NCI-H1092 (cell line): ENCODE data around the gene KCNQ5.
A peak's percentile ranks its signal among the peaks of the same experiment; 100 is the strongest.
"Not testable (repeated sequence)": the region's sequence is repeated elsewhere in the genome, so short reads cannot be mapped to it uniquely, and the experiment has no call there.

Experiments
- DNase-seq: peaks from one replicate; lab custom pipeline; 2025; lab: John Stamatoyannopoulos, UW

The KCNQ5 gene

GRCh38 chr6:72621291-72622093 is at the start of gene KCNQ5:
TSS of gene KCNQ5 (plus strand) at chr6:72622064.
- no peak for DNase-seq

DNA sequence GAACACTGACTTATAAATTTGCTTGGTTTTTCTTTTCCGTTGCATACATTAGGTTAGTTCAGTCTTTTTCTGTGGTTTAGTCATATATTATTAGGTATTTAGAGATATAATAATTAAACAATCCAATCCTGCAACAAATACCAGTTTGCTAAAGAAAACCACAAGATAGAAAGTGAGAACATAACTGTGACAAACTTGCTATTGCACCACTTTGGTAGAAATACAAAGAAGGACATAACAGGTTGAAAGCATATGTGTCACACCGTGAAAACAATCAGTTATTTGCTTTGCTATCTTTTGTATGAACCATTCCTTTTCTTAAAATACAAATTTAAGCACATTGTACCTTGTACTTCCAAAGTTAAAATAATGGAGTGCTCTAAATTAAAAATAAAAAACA is 42.0 kb upstream of the KCNQ5 start:
- no peak for DNase-seq

- DNase-seq, result peak; percentile 10
These were observed 41.5 kb upstream of the KCNQ5 start for GRCh38 chr6:72580281-72580940.

GRCh38 chr6:72580950-72581349 is 40.9 kb upstream of the KCNQ5 start:
- DNase-seq, result not testable (repeated sequence)

DNA sequence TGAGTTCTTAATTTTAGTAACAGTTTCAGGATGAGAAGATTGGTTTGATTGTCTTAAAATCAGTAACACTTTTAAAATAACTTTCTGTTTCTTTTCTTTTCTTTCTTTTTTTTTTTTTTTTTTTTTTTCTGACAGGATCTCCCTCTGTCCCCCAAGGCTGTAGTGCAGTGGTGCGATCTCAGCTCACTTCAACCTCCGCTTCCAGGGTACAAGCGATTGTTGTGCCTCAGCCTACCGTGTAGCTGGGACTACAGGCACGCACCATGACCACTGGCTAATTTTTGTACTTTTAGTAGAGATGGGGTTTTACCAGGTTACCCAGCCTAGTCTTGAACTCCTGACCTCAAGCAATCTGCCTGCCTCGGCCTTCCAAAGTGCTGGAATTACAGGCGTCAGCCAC is 33.7 kb upstream of the KCNQ5 start:
- DNase-seq, result no peak

DNA sequence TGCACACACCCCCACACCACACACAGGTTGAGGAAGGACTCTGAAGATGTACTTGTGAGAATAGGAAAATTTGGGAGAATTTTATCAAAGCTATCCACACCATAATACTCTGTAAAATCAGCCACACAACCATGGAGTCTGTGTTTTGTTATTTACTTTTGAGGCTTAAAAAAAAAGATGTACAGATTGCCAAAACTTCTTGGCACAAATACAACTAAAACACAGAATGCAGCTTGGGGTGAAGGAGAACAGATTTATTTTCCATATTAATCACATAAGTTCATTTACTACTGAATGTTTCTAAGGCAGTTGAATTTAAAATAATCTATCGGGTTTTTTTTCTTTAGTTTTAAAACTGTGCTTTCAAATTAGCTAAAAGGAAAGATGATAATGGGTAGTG is 32.8 kb upstream of the KCNQ5 start:
- DNase-seq, result no peak

GRCh38 chr6:72595812-72596211 is 26.1 kb upstream of the KCNQ5 start:
- no peak for DNase-seq

DNA sequence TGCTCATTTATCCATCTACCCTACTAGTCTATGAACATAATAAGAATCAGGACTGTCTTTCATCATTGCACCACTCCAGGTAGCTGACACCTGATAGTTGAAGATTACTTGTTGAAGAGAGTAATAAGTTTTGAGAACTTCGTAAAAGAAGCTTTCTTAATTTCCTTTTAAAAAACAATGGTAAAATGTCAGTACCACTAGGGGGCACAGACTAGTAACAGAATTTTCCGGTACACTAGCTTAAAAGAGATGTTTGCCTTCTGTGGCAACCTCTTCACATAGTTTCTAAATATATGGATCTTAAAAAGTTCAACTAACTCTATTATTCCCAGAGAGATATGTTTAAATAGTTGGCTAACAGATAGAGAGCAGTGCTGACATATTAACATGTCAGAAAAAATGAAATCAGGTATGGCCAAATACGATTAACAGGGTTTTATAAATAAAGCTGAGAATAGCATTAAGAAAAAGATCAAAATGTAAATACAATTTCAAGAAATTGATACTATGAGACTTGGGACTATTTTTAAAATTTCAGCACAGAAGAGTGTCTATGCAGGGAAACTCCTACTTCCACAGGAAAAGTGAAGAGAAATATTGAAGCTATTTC is 5.4 kb upstream of the KCNQ5 start:
- DNase-seq, result no peak

GRCh38 chr6:72617721-72618120 is 4.1 kb upstream of the KCNQ5 start:
- no peak for DNase-seq

- DNase-seq, result no peak
These were observed 1.8 kb upstream of the KCNQ5 start for GRCh38 chr6:72619883-72620696.

- DNase-seq, result no peak
These were observed 983 bp upstream of the KCNQ5 start for GRCh38 chr6:72620871-72621290.

GRCh38 chr6:72622094-72622940 is 453 bp downstream of the KCNQ5 start:
- peak; percentile 30 for DNase-seq

DNA sequence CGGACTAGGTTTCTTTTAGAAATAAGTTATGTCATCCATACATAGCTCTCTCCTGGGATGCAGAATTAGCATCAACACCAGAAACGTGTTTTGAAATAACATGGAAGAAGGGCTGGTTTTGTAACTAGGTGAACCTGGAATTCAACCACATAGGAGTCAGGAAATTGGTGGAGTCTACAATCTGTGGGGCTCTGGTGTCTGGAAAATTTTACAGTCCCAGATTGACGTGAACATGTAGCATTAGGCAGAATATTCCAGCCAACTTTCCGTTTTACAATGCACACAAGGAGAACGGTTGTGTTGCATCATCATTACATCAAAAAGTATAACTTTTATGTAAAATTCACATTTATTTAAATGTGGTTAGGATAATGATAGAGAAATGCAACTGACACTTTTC is 1.9 kb downstream of the KCNQ5 start:
- no peak for DNase-seq

GRCh38 chr6:72624557-72625160 is 2.8 kb downstream of the KCNQ5 start:
- DNase-seq, result no peak

GRCh38 chr6:72626126-72626525 is 4.3 kb downstream of the KCNQ5 start:
- no peak for DNase-seq

- no peak for DNase-seq
These were observed 5.7 kb downstream of the KCNQ5 start for GRCh38 chr6:72627539-72627938.

- no peak for DNase-seq
These were observed 9.6 kb downstream of the KCNQ5 start for GRCh38 chr6:72631480-72631879.

DNA sequence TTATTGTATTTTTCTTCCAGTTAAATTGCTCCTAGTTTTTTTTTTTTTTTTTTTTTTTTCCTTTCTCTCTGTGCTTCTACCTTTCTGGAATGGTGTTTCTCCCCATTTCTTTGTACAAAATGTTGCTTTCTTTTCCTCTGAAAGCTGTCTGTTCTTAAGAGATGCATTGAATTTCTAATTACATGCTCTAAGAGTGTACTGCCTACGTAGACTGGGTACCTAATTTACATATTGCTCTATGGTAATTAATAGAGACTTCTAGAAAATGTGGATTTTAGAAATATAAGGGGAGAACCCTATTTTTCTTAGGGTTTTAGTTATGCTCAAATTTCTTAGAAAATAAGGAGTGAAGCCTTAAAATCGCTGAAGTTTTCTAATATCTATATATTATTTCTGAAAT is 13.8 kb downstream of the KCNQ5 start:
- DNase-seq, result no peak

GRCh38 chr6:72636215-72636614 is 14.4 kb downstream of the KCNQ5 start:
- DNase-seq, result no peak

GRCh38 chr6:72636786-72637185 is 14.9 kb downstream of the KCNQ5 start:
- no peak for DNase-seq
